ENCODE measurements around the gene KLK3.

DNA sequence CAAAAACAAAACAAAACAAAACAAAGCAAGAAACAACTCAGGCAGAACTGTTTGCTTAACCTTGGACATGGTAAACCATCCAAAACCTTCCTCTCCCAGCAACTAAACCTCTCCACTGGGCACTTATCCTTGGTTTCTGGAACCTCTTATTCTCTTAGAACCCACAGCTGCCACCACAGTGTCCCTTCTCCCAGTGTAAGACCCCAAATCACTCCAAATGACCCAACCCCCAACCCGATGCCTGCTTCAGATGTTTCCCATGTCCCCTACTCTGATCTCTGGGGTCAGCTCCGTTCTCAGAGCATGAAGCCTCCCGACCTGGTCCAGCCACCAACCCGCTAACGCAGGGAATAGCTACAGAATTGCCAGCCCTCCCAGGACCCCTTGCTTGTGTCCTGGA, 19.5 kb downstream of the KLK3 start:
- TF ChIP-seq, protein P1, sequence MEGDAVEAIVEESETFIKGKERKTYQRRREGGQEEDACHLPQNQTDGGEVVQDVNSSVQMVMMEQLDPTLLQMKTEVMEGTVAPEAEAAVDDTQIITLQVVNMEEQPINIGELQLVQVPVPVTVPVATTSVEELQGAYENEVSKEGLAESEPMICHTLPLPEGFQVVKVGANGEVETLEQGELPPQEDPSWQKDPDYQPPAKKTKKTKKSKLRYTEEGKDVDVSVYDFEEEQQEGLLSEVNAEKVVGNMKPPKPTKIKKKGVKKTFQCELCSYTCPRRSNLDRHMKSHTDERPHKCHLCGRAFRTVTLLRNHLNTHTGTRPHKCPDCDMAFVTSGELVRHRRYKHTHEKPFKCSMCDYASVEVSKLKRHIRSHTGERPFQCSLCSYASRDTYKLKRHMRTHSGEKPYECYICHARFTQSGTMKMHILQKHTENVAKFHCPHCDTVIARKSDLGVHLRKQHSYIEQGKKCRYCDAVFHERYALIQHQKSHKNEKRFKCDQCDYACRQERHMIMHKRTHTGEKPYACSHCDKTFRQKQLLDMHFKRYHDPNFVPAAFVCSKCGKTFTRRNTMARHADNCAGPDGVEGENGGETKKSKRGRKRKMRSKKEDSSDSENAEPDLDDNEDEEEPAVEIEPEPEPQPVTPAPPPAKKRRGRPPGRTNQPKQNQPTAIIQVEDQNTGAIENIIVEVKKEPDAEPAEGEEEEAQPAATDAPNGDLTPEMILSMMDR (conservative IDR thresholded peaks at IDR 0.05 in 1 of 2, IDR thresholded peaks at IDR 0.05 in 1 of 2; ENCODE audit: extremely low read depth in 1 of 2, insufficient read depth in 1 of 2, low read depth in 1 of 2, low read length in 2 of 2), result no peak
- TF ChIP-seq EZH2 (IDR thresholded peaks at IDR 0.05; ENCODE audit: borderline replicate concordance, low read length), result no peak

All from mammary epithelial cell (primary cell).